ENCODE data around the gene CAMSAP1. TPM values are rescaled to one million over a fixed set of nuclear protein-coding genes. Genes with fewer than 3 reads are reported as not detected.

The CAMSAP1 gene
- total and polyA plus RNA-seq, 2 donors (not counting 1 experiment from before 2014, with no cell fraction given) = 6.6 to 31.0 TPM

DNA sequence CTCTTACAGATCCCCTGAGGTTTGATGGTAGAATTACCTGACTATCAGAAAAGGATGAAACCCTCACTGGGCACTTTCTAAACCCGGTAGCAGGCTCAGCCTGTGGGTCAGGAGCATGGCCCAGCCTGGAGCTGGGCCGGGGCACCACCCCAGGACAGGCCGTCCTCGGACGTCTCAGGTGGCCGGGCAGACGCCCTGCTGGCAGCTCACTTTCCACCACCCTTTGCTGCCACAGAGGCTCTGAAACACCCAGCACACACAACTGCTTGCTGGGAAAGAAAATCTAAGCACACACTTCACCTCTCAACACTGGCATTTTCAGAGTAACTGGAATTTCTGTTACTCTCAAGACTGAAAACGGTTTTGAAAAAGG, 49.4 kb upstream of the CAMSAP1 start:
- Histone ChIP-seq H4K20me1 (ENCODE audit: control insufficient read depth, insufficient read depth, low read length, poor library complexity, severe bottlenecking) (peaks cover 26% of the 10 kb centered on the region), H3K9ac (ENCODE audit: low read length) (no peak overlapping the region), H3K79me2 (ENCODE audit: control insufficient read depth, insufficient read depth, low read length) (peaks cover 38% of the 10 kb centered on the region), H3K4me3 (ENCODE audit: control extremely low read depth in 1 of 5, extremely low read depth in 1 of 5, insufficient read depth in 1 of 5, low read depth in 2 of 5, low read length in 4 of 5) (no peak overlapping the region), H3K27ac (ENCODE audit: low read length in 2 of 2) (no peak overlapping the region), H3K9me3 (ENCODE audit: control extremely low read depth in 1 of 3, control insufficient read depth in 2 of 3, insufficient read depth in 1 of 3, low read length in 2 of 3) (peaks cover 0 to 4% (median 0%) of the 10 kb centered on the region in 3 donors), H2AFZ (ENCODE audit: insufficient read depth, low read depth, low read length, poor library complexity, severe bottlenecking) (no peak overlapping the region), H3K4me1 (ENCODE audit: control insufficient read depth in 2 of 2, insufficient read depth in 2 of 2, low read length in 2 of 2) (peaks cover 11 to 17% of the 10 kb centered on the region in 2 donors), H3K36me3 (replicated peaks in 1 of 2; ENCODE audit: control extremely low read depth in 1 of 2, control insufficient read depth in 1 of 2, extremely low read depth in 1 of 2, insufficient read depth in 2 of 2, low read length in 1 of 2) (peaks cover 0 to 13% of the 10 kb centered on the region in 2 experiments), H3K4me2 (replicated peaks; ENCODE audit: low read depth, low read length, poor library complexity, severe bottlenecking) (no peak overlapping the region), H3K27me3 (replicated peaks in 1 of 4; ENCODE audit: control extremely low read depth in 1 of 4, control insufficient read depth in 3 of 4, insufficient read depth in 4 of 4, low read length in 3 of 4) (no peaks in the 10 kb centered on the region)
- POLR2A ChIA-PET = no interaction called here
- Mint-ChIP-seq H3K4me1 (peaks cover 18% of the 10 kb centered on the region), H3K27me3 (no peaks in the 10 kb centered on the region), H3K4me3 (no peak overlapping the region), H3K9me3 (ENCODE audit: insufficient read depth) (no peaks in the 10 kb centered on the region), H3K27ac (no peak overlapping the region)
- 95% methylated on average over 7 of the region's 8 CpGs for WGBS (ENCODE audit: insufficient coverage)
- intact Hi-C loops (cut with micrococcal nuclease) = no loop called here
- ATAC-seq (ENCODE audit: low read depth) = no peak
- TF ChIP-seq, protein P1, sequence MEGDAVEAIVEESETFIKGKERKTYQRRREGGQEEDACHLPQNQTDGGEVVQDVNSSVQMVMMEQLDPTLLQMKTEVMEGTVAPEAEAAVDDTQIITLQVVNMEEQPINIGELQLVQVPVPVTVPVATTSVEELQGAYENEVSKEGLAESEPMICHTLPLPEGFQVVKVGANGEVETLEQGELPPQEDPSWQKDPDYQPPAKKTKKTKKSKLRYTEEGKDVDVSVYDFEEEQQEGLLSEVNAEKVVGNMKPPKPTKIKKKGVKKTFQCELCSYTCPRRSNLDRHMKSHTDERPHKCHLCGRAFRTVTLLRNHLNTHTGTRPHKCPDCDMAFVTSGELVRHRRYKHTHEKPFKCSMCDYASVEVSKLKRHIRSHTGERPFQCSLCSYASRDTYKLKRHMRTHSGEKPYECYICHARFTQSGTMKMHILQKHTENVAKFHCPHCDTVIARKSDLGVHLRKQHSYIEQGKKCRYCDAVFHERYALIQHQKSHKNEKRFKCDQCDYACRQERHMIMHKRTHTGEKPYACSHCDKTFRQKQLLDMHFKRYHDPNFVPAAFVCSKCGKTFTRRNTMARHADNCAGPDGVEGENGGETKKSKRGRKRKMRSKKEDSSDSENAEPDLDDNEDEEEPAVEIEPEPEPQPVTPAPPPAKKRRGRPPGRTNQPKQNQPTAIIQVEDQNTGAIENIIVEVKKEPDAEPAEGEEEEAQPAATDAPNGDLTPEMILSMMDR (IDR thresholded peaks at IDR 0.05) = no peak
- TF ChIP-seq EZH2 (IDR thresholded peaks at IDR 0.05; ENCODE audit: borderline replicate concordance, insufficient read depth, low read depth, low read length, poor library complexity, severe bottlenecking) = no peak
- CTCF ChIA-PET = interaction anchor here (4.1 kb wide), 1 partner anchor 11 kb away, joined by 18 read pairs; no protein-coding TSS in a partner anchor
- DNase-seq = no peak

DNA sequence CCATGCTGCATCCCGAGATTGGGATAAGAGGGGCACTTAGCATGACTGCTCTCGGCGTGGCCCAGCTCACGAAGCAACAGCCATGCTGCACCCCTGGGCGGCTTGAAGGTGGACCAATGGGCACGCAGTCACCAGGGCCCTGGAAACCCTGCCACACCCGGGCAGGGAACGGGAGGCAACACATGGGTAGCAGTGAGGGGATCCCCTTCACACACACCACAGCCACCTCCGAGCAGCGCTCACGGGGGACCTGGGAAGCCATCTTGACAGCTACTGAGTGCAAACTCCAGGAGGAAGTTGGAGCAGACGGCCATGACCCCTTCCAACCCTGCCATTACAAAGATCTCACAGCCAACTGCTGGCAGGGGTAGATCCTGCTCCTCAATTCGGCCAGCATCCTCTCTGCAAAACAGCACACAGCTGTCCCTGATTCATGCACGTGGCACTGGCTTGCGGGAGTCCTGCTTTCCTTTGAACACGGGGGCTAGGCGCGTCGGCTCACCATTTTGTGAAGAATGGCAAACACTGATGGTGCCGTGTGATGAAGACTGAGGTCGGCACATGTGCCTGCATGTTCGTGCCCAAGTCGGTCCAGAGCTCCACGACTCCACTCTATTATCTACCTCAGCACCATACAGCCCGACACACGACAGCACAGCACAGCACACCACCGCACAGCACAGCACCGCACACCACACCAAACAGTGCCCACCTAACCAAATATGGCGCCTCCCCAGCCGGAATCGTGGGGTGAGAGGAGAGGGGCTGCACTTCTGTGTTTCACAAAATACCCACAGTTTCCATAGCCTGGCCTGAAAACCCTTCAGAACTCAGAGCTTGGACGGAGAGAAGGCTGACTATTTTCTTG, 48.8 kb upstream of the CAMSAP1 start:
- no peak overlapping the region for H3K4me3 ChIP-seq (ENCODE audit: control extremely low read depth in 1 of 5, extremely low read depth in 1 of 5, insufficient read depth in 1 of 5, low read depth in 2 of 5, low read length in 4 of 5)
- H2AFZ ChIP-seq (ENCODE audit: insufficient read depth, low read depth, low read length, poor library complexity, severe bottlenecking) = no peak overlapping the region
- H3K9ac ChIP-seq (ENCODE audit: low read length) = no peak overlapping the region
- H3K27ac ChIP-seq (ENCODE audit: low read length in 2 of 2) = no peak overlapping the region
- intact Hi-C loops (cut with micrococcal nuclease) = no loop called here
- H4K20me1 ChIP-seq (ENCODE audit: control insufficient read depth, insufficient read depth, low read length, poor library complexity, severe bottlenecking) = peaks cover 26% of the 10 kb centered on the region
- Mint-ChIP-seq H3K27ac (no peak overlapping the region), H3K4me1 (peaks cover 17% of the 10 kb centered on the region), H3K27me3 (no peaks in the 10 kb centered on the region), H3K4me3 (no peak overlapping the region), H3K9me3 (ENCODE audit: insufficient read depth) (no peaks in the 10 kb centered on the region)
- H3K4me1 ChIP-seq (ENCODE audit: control insufficient read depth in 2 of 2, insufficient read depth in 2 of 2, low read length in 2 of 2) = peaks cover 8 to 12% of the 10 kb centered on the region in 2 donors
- H3K27me3 ChIP-seq (replicated peaks in 1 of 4; ENCODE audit: control extremely low read depth in 1 of 4, control insufficient read depth in 3 of 4, insufficient read depth in 4 of 4, low read length in 3 of 4) = no peaks in the 10 kb centered on the region
- no peak overlapping the region for H3K4me2 ChIP-seq (replicated peaks; ENCODE audit: low read depth, low read length, poor library complexity, severe bottlenecking)
- over 99% methylated on average over 22 of the region's 32 CpGs for WGBS (ENCODE audit: insufficient coverage)
- no peak for DNase-seq
- ChIA-PET CTCF (interaction anchor here (4.1 kb wide), 1 partner anchor 12 kb away, joined by 18 read pairs; no protein-coding TSS in a partner anchor), POLR2A (no interaction called here)
- peaks cover 38% of the 10 kb centered on the region for H3K79me2 ChIP-seq (ENCODE audit: control insufficient read depth, insufficient read depth, low read length)
- no peak for TF ChIP-seq EZH2 (IDR thresholded peaks at IDR 0.05; ENCODE audit: borderline replicate concordance, insufficient read depth, low read depth, low read length, poor library complexity, severe bottlenecking)
- TF ChIP-seq, protein P1 (IDR thresholded peaks at IDR 0.05) = no peak
- no peak for ATAC-seq (ENCODE audit: low read depth)
- peaks cover 0 to 4% (median 0%) of the 10 kb centered on the region in 3 donors for H3K9me3 ChIP-seq (ENCODE audit: control extremely low read depth in 1 of 3, control insufficient read depth in 2 of 3, insufficient read depth in 1 of 3, low read length in 2 of 3)
- H3K36me3 ChIP-seq (replicated peaks in 1 of 2; ENCODE audit: control extremely low read depth in 1 of 2, control insufficient read depth in 1 of 2, extremely low read depth in 1 of 2, insufficient read depth in 2 of 2, low read length in 1 of 2) = peaks cover 0 to 13% of the 10 kb centered on the region in 2 experiments
